NCI-H1048 (cell line): ENCODE results near the gene CDCA8.

Source experiments
- DNase-seq: peaks from one replicate; lab custom pipeline; 2025; lab: John Stamatoyannopoulos, UW

CDCA8 gene

DNA sequence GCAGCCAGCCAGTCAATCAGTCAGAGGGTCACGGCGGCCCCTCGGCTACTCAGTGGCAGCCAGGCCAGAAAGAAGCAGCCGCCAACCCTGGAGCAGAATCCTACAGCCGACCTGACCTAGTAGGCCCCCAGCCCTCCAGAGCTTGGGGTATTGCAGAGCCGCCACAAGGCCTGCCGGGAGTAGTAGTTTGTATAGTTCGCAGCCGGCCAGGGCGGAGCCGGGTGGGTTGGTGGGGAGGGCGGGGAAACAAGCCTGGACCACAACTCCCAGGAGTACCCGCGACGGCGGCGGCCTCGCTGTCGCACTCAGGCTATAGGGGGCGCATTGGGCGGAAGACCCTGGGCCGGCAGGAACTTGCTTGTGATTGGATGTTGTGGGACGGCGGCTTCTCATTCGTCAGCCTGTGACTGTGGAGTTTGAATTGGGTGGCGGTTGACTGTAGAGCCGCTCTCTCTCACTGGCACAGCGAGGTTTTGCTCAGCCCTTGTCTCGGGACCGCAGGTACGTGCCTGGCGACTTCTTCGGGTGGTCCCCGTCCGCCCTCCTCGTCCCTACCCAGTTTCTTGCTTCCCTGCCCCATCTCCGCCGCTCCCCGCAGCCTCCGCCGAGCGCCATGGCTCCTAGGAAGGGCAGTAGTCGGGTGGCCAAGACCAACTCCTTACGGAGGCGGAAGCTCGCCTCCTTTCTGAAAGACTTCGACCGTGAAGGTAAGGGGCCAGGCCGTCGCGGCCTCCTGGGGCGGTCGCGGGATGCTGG lies at the start of gene CDCA8:
TSS of gene CDCA8 (plus strand) at position 439 of the 756 bp plus-strand sequence. CDS start at position 614, 175 bp downstream.
- DNase-seq = peak; percentile 97

DNA sequence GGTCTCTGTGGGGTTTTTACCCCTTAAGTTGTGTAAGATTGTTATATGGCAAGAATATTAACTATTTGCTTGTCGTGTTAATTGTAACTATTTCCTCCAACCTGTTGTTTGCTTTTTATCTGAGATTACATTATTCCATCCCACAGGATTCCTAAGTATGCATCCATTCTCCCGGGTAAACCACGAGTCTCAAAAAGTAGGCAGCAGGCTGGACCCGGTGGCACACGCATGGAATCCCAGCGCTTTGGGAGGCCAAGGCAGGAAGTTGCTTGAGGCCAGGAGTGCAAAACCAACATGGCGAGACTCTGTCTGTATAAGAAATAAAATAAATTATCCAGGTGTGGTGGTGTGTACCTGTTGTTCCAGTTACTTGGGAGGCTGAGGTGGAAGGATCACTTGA lies 45.0 kb upstream of the CDCA8 start:
- DNase-seq = no peak

GRCh38 chr1:37650173-37650572 lies 42.1 kb upstream of the CDCA8 start:
- no peak for DNase-seq

DNA sequence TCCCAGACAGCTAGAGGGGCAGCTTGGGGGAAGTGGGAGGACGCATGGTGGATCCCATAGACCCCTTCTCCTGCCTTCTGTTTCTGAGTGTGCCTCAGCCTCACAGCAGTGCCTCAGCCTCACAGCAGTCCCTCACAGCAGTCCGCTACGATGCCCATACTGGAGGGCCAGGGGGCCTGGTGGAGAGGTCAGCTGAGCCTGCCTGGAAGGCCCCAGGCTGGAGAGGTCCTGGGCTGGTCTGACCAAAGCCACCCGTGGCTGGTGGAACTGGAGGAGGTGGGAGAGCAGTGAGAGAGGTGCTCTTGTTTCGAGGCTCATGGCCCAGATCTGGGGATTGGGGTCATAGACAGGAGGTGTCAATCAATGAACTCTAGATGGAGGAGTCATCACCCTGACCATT lies 41.6 kb upstream of the CDCA8 start:
- no peak for DNase-seq

- DNase-seq = no peak
Observed at GRCh38 chr1:37651803-37652202, 40.5 kb upstream of the CDCA8 start.

DNA sequence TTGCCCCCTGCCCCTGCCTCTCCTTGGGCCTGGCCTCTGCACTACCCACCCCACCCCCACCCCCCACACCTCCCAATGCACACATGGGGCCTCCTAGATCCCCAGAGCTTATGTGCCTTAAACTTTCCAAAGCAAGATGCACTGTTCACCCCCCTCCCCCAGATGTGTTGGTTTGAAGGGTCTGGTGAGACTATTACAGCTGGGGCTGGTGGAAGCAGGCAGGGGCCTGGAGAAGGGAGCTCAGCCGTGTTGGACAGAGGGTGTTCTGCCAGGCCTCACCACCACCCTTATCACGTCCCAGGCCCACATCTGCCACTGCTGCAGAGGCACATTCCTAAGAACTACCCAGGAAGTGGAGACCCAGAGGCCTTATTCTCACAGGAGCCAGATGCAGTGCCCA lies 39.3 kb upstream of the CDCA8 start:
- no peak for DNase-seq

- no peak for DNase-seq
Observed at GRCh38 chr1:37653906-37654305, 38.4 kb upstream of the CDCA8 start.

- DNase-seq = no peak
Observed at GRCh38 chr1:37655274-37655673, 37.0 kb upstream of the CDCA8 start.

- no peak for DNase-seq
Observed at GRCh38 chr1:37656026-37656425, 36.3 kb upstream of the CDCA8 start.

DNA sequence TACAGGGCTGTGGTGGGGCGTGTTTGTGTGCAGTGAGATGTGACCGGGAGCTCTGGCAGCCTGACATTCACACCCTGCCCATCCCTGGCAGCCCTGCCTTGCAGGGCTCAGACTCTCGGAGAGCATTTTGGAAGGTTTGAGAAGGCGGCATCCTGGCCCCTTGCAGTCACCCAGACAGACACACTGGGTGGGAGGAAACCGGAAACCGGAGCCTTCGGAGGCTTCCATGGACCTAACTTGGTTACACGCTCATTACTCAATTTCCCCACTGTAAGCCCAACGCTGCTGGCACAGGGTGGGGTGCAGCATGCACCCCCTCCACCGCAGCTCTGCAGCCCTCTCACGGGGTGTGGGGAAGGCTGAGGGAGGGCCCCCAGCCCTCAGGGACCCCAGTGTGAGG lies 35.4 kb upstream of the CDCA8 start:
- DNase-seq = no peak

DNA sequence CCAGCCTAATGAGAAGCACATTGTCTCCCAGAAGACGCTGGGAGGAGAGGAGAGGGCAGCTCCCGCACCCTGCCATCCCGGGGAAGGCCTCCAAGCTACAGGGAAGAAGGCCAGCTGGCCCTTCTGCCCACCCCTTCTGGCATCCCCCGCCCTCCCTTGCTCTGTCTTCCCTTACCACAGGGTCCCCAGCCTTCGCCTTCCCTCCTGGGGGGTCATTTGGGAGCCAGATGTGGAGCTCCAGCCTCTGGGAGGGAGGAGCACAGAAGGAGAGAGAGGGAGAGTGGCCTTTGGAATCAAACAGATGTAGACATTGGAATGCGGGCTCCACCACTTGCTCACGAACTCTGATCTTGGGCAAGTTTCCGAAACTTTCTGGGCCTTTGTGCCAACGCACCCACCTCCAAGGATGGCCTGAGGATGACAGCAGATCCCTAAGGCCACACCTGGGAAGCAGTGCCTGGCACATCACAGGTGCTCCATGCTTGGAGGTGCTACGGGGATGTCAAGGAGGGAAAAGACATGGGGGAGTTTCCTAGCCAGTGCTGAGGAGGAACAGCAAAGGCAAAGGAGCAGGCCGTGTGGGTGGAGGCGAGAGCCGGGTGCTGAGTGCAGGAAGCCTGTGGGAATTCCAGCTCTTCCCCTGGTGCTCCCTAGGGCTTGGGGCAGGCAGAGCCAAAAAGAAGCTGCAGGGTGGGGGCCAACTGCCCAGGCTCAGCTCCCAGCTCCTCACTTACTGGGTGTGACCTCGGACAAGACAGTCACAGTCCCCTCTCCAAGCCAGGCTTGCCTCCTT lies 34.5 kb upstream of the CDCA8 start:
- no peak for DNase-seq

DNA sequence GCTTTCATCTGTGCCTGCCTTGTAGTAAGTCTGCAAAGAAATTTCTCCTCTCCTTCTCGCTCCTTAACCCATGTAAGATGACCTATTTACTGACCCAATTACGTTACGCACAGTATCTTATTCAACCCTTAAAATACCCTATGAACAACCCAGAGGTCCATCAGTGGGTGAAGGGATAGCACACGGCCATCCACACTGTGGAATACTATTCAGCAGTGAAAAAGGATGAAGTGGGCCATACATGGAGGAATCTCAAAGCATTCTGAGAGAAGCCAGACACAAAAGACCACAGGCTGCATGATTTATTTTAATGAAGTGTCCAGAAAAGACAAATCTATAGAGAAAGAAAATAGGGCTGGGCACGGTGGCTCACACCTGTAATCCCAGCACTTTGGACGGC lies 33.8 kb upstream of the CDCA8 start:
- DNase-seq = no peak

DNA sequence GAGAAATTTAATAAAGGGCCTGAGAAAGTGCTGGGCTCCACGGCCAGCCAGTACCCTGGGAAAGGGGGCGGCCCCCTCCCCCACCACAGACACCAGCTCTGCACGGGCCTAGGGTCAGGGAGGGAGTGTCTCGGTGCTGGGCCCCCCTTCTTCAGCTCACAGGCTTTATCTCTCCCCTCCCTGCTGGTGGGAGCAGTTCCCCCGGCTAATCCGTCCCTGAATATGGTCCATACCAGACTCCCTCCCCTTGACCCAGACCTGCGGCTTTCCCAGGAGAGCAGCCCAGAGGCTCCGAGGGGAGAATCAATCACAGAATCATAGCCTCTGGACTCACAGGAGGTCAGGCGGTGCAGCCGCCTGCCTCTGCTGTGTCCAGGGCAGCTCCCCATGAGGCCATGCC lies 31.7 kb upstream of the CDCA8 start:
- no peak for DNase-seq

GRCh38 chr1:37661401-37661800 lies 30.9 kb upstream of the CDCA8 start:
- DNase-seq = no peak

- DNase-seq = no peak
Observed at GRCh38 chr1:37662031-37662755, 30.1 kb upstream of the CDCA8 start.

DNA sequence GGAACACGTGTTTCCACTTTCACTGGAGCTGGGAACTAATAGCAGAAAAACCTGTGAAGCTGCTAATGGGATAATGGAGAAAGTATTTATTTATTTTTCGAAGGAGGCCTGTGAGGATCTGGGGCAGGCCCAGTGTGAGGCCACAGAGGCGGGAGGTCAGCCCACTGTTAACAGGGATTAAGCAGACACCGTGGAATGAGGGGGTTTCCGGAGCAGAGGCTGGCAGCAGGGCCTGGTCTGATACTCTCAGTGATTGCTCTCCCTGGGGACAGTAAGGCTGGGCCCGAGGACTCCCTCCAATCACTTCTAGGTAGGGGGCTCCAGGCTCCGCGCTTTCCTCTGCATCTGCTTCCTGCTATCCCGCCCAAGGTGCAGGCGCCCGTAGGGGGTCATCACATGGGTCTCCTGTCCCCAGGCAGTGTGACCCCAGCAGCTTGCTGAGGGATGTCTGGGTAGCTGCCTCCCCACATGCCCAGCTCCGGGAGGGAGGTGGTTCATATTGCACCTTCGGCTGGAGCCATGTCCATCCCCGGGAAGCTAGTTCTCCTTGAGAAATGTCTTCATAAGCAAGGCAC lies 28.8 kb upstream of the CDCA8 start:
- DNase-seq = no peak

DNA sequence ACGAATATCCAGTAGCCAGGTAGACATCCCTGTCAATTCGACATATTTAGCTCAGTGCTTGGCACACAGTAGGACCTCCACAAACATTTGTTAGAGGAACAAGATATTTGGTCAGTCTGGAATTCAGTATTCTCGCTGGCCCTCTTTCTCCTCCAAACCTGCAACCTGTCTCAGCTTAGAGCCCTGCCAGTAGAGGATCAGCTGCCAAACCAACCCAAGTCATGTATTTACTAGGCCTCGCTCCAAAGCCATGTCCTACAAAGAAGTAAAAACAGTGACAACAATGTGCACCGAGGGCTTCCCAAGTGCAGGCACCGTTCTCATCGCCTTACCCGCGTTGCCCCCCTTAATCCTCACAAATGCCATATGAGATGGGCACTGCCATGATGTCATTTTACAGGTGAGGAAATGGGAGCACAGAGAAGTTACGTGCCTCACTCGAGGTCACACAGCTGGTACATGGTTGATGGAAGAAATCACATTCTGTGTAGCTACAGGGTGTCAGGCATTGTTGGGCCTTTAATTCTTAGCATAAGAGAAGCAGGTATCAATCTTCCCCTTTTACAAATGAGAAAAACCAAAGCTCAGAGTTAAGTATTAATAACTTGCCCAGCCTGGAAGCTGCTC lies 26.0 kb upstream of the CDCA8 start:
- no peak for DNase-seq

- no peak for DNase-seq
Observed at GRCh38 chr1:37667023-37667671, 25.2 kb upstream of the CDCA8 start.

DNA sequence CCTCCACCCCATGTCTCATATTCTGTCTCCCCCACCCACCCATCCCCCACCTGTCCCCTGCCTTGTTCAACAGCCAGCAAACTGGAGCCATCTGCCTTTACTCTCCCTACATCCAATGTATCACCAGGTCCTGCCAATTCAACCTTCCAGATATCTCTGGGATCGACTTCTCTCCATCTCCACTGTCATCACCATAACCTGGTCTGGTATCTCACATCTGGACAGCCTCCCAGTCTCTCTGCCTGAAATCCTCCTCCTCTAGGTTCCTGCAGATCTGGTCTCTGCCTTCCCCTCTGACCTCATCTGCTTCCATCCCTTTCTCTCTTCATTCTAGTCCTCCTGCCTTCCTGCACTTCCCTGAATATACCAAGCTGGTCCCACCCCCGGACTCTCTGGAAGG lies 22.2 kb upstream of the CDCA8 start:
- DNase-seq = no peak

DNA sequence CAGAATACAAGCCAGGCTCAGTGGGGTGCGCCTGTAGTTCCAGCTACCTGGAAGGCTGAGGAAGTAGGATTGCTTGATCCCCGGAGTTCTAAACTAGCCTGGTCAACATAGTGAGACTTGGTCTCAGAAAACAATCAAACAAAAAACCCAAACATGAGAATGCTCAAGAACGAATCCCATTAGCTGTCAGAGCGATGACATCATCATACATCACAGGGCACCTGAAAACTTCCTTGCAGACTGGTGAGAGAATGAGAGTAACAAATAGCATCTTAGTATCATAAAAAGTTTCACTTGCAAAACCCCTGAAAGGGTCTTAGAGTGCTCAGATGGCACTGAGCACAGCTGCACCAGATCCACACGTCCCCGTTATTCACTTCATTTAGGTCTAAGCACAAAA lies 21.1 kb upstream of the CDCA8 start:
- no peak for DNase-seq

DNA sequence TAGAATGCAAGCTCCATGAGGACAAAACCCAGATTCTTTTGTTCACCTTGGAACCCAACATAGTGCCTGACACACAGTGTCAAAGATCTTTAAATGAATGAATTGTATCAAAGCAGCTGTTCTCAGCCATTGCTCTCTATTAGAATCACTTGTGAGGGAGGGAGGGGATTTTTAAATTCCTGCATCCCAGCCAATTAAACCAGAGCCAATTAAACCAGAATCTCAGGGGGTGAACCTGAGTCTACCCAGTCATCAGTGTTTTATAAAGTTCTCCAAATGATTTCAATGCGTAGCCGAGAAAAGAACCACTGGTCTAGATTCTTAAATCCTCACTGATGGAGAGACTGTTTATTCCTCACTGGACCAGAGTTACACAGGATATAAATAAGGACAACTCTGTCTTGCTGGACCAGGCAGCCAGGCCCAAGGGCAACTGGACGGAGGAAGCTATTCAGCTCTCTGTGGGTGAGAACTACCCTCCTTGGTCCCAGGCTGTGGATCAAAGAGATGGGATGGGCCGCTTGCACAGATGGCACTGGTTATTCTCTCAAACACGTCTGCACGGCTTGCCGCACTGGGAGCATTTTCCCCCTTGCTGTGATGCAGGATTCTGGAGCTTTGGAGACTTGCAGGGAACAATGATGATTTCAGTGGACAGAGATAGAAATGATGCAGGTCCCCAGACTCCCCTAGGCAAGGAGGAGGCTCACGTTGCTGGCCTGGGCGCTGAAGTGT lies 20.0 kb upstream of the CDCA8 start:
- DNase-seq = no peak
